ENCODE data around the gene TARBP1. TPM values are rescaled to one million over a fixed set of nuclear protein-coding genes. Genes with fewer than 3 reads are reported as not detected.

TARBP1 gene
- total and polyA plus RNA-seq, 12 donors = 4.6 to 49.9 (median 9.0) TPM

GRCh38 chr1:234434706-234435105 lies 44.3 kb downstream of the TARBP1 start:
- peaks cover 0 to 71% (median 10%) of the 10 kb centered on the region in 9 donors for H3K36me3 ChIP-seq
- ATAC-seq = no peak
- H3K27me3 ChIP-seq = no peaks in the 10 kb centered on the region
- no peak overlapping the region for H3K27ac ChIP-seq
- WGBS, 2 donors = 90% methylated on average over 2 of the region's 2 CpGs
- peaks cover 0 to 11% (median 0%) of the 10 kb centered on the region in 11 donors for H3K9me3 ChIP-seq
- H3K4me3 ChIP-seq = no peak overlapping the region
- DNase-seq = no peak
- H3K4me1 ChIP-seq = peaks cover 0 to 4% (median 0%) of the 10 kb centered on the region in 9 donors
- TF ChIP-seq CTCF (IDR thresholded peaks at IDR 0.05) = no peak
- intact Hi-C loops (cut with DNase I) = no loop called here

- Histone ChIP-seq H3K9me3 (peaks cover 0 to 4% (median 0%) of the 10 kb centered on the region in 11 donors), H3K4me3 (no peak overlapping the region), H3K4me1 (peaks cover 0 to 4% (median 0%) of the 10 kb centered on the region in 9 donors), H3K27ac (no peak overlapping the region), H3K36me3 (peaks cover 0 to 81% (median 10%) of the 10 kb centered on the region in 9 donors), H3K27me3 (no peaks in the 10 kb centered on the region)
- WGBS, 2 donors = 85 to 92% methylated on average over 1 of the region's 1 CpG
- ATAC-seq (no peak), DNase-seq (no peak)
- intact Hi-C loops (cut with DNase I) = no loop called here
- TF ChIP-seq CTCF (IDR thresholded peaks at IDR 0.05) = no peak
Observed at GRCh38 chr1:234433563-234434285, 45.3 kb downstream of the TARBP1 start.

- intact Hi-C loops (cut with DNase I) = no loop called here
- no peak overlapping the region for H3K27ac ChIP-seq
- ATAC-seq (no peak), DNase-seq (no peak)
- peaks cover 0 to 97% (median 19%) of the 10 kb centered on the region in 9 donors for H3K36me3 ChIP-seq
- H3K4me1 ChIP-seq = no peaks in the 10 kb centered on the region
- no peak overlapping the region for H3K4me3 ChIP-seq
- TF ChIP-seq CTCF (IDR thresholded peaks at IDR 0.05) = no peak
- WGBS, 2 donors = 82 to 84% methylated on average over 4 of the region's 4 CpGs
- no peaks in the 10 kb centered on the region for H3K9me3 ChIP-seq
- H3K27me3 ChIP-seq = no peaks in the 10 kb centered on the region
Observed at GRCh38 chr1:234431255-234431654, 47.7 kb downstream of the TARBP1 start.

GRCh38 chr1:234430691-234431090 lies 48.3 kb downstream of the TARBP1 start:
- Histone ChIP-seq H3K36me3 (peaks cover 0 to 99% (median 19%) of the 10 kb centered on the region in 9 donors), H3K27ac (no peak overlapping the region), H3K4me1 (no peaks in the 10 kb centered on the region), H3K4me3 (no peak overlapping the region), H3K9me3 (no peaks in the 10 kb centered on the region), H3K27me3 (no peaks in the 10 kb centered on the region)
- no peak for ATAC-seq
- no peak for TF ChIP-seq CTCF (IDR thresholded peaks at IDR 0.05)
- intact Hi-C loops (cut with DNase I) = no loop called here
- 94% methylated on average over 5 of the region's 5 CpGs for WGBS, 2 donors
- no peak for DNase-seq

Measured in heart right ventricle (tissue), 16 donors.